ENCODE data around the gene PALMD.

Gene PALMD

GRCh38 chr1:99723251-99723650, 77.3 kb downstream of the PALMD start:
- Mint-ChIP-seq H3K27me3 (ENCODE audit: low read depth, poor library complexity) (no peaks in the 10 kb centered on the region), H3K4me3 (no peak overlapping the region), H3K4me1 (peaks cover 3% of the 10 kb centered on the region), H3K36me3 (ENCODE audit: low read depth) (peaks cover 5% of the 10 kb centered on the region), H3K9me3 (no peaks in the 10 kb centered on the region), H3K27ac (no peak overlapping the region)
- TF ChIP-seq CTCF (IDR thresholded peaks at IDR 0.05), result no peak
- DNase-seq, result no peak

GRCh38 chr1:99725996-99726395, 80.1 kb downstream of the PALMD start:
- DNase-seq, result no peak
- no peak for TF ChIP-seq CTCF (IDR thresholded peaks at IDR 0.05)
- H3K27me3 Mint-ChIP-seq (ENCODE audit: low read depth, poor library complexity), result no peaks in the 10 kb centered on the region
- peak overlapping the region; percentile 10 for H3K27ac Mint-ChIP-seq
- peaks cover 3% of the 10 kb centered on the region for H3K4me1 Mint-ChIP-seq
- H3K9me3 Mint-ChIP-seq, result no peaks in the 10 kb centered on the region
- peaks cover 5% of the 10 kb centered on the region for H3K36me3 Mint-ChIP-seq (ENCODE audit: low read depth)
- H3K4me3 Mint-ChIP-seq, result no peak overlapping the region

- DNase-seq, result no peak
- Mint-ChIP-seq H3K27me3 (ENCODE audit: low read depth, poor library complexity) (no peaks in the 10 kb centered on the region), H3K9me3 (no peaks in the 10 kb centered on the region), H3K4me1 (peaks cover 3% of the 10 kb centered on the region), H3K4me3 (no peak overlapping the region), H3K27ac (no peak overlapping the region), H3K36me3 (ENCODE audit: low read depth) (peaks cover 5% of the 10 kb centered on the region)
- no peak for TF ChIP-seq CTCF (IDR thresholded peaks at IDR 0.05)
Measured at GRCh38 chr1:99726407-99726806, 80.5 kb downstream of the PALMD start.

GRCh38 chr1:99726818-99727217, 80.9 kb downstream of the PALMD start:
- Mint-ChIP-seq H3K4me3 (no peak overlapping the region), H3K9me3 (no peaks in the 10 kb centered on the region), H3K27ac (no peak overlapping the region), H3K27me3 (ENCODE audit: low read depth, poor library complexity) (no peaks in the 10 kb centered on the region), H3K36me3 (ENCODE audit: low read depth) (peaks cover 5% of the 10 kb centered on the region), H3K4me1 (peaks cover 3% of the 10 kb centered on the region)
- DNase-seq, result no peak
- no peak for TF ChIP-seq CTCF (IDR thresholded peaks at IDR 0.05)

- Mint-ChIP-seq H3K4me3 (no peak overlapping the region), H3K4me1 (peaks cover 3% of the 10 kb centered on the region), H3K36me3 (ENCODE audit: low read depth) (peaks cover 5% of the 10 kb centered on the region), H3K27ac (no peak overlapping the region), H3K9me3 (no peaks in the 10 kb centered on the region), H3K27me3 (ENCODE audit: low read depth, poor library complexity) (no peaks in the 10 kb centered on the region)
- no peak for TF ChIP-seq CTCF (IDR thresholded peaks at IDR 0.05)
- DNase-seq, result no peak
Measured at GRCh38 chr1:99727575-99728185, 81.8 kb downstream of the PALMD start.

- no peak overlapping the region for H3K4me3 Mint-ChIP-seq
- no peaks in the 10 kb centered on the region for H3K27me3 Mint-ChIP-seq (ENCODE audit: low read depth, poor library complexity)
- no peaks in the 10 kb centered on the region for H3K9me3 Mint-ChIP-seq
- no peak for DNase-seq
- H3K4me1 Mint-ChIP-seq, result peaks cover 3% of the 10 kb centered on the region
- H3K27ac Mint-ChIP-seq, result no peak overlapping the region
- peak; percentile 41 for TF ChIP-seq CTCF (IDR thresholded peaks at IDR 0.05)
- H3K36me3 Mint-ChIP-seq (ENCODE audit: low read depth), result peaks cover 5% of the 10 kb centered on the region
Measured at GRCh38 chr1:99728494-99729235, 82.8 kb downstream of the PALMD start.
